ENCODE data around the gene TRPC4AP.

TRPC4AP gene

DNA sequence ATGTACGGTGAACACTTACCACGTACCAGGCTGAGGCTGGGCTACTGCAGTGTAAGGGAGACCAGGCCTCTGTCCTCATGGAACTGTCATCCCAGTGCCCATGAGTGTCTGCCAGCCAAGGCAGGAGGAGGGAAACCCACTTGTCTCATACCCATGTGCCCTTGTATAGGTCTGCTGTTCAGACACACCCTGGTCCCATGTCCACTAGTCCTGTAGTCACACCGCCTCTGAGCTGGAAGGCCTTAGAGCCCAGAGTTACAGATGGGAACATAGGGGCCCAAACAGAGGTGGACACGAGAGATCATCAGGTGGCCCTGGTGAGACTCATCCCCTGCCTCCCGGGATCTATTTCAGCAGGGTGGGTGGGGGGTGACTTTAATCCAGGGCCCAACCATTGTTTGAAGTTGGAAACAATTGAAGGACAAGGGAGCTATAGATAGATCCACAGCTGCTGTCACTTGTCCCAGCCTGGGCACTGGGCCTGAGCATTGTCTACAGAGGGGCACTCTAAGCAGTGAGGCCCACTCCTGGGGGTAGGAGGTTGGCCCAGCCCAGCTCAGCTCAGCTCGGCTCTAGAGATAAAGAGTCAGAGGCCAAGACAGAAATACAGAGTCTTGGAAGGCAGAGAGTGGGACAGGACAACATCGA lies 122.3 kb downstream of the TRPC4AP start:
- DNase-seq (ENCODE audit: low read depth) = no peak

DNA sequence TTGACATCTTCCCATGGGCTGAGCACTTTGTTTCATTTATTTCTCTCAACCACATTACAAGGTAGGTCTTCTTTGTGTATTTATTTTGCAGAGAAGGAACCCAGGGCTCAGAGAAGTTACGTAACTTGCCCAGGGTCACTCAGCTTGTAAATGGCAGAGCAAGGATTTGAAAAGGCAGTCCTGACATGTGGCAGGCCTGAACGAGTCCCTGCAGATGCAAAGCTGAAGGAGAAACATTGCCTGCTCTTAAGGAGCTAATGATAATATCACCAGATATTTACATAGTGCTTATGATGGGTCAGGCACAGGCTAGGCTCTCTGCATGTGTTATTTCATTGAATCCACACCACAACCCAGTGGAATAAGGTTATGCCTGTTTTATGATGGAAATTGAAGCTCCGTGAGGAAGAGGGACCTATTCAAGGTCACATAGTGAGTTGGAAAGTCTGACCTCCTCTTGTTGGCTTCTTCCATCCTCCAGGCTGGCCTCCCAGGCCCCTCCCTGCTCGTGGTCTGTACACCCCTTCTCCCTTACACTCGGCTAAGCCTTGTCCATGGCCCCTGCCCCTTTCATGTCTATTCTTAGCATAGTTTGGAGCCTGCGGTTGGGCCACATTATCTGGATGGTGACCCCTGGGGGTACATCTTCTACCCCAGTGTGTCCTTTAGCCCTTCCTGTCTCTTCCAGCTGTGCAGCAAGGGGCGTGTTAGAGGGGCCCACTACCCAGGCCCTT lies 124.4 kb downstream of the TRPC4AP start:
- DNase-seq (ENCODE audit: low read depth) = no peak

DNA sequence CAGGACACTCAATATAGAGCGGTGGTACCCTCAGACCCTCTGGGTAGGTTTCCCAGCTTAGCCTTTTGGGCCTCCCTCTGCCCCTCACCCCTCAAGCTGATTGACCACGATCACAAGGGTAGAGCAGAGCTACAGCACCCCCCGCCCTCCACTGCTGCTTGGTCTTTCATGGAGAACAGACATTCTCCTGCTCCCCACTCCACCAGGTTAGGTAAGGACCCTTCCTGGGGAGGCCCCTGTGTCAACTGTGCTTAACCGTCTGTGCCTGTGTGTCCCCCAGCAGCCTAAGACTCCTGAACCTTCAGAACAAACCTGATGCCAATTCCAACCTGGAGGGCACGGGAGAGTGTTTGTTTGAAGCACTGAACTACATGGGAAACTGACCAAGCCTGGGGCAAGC lies 125.2 kb downstream of the TRPC4AP start:
- DNase-seq (ENCODE audit: low read depth) = no peak

DNA sequence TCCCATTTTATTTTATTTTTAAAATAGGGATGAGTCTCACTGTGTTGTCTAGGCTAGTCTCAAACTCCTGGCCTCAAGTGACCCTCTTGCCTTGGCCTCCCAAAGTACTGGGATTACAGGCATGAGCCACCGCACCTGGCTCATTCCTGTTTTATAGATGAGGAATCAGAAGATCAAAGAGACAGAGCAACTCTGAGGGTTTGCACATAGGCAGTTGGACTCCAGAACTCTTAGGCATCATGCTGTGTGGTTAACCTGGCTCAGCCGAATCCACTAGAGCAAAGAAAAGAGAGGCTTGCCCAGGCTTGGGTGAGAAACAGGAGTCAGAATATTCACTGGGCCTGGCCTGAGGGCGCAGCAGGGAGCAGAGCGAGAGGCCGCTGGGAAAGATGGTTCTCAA lies 127.6 kb downstream of the TRPC4AP start:
- no peak for DNase-seq (ENCODE audit: low read depth)

DNA sequence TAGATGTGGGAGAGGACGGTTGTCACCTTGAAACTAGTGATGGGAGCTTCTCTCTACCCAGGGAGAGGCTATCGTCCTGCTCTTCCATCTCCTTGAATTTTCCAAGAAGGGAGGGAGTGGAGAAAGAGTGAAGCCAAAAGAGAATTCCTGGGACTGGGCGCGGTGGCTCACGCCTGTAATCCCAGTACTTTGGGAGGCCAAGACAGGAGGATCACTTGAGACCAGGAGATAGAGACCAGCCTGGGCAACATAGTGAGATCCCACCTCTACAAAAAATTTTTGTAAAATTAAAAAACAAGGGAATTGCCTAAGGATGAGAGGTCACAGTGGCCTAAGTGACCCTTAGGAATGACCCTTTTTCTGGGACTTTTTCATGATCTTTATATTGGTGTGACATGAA lies 128.1 kb downstream of the TRPC4AP start:
- no peak for DNase-seq (ENCODE audit: low read depth)

DNA sequence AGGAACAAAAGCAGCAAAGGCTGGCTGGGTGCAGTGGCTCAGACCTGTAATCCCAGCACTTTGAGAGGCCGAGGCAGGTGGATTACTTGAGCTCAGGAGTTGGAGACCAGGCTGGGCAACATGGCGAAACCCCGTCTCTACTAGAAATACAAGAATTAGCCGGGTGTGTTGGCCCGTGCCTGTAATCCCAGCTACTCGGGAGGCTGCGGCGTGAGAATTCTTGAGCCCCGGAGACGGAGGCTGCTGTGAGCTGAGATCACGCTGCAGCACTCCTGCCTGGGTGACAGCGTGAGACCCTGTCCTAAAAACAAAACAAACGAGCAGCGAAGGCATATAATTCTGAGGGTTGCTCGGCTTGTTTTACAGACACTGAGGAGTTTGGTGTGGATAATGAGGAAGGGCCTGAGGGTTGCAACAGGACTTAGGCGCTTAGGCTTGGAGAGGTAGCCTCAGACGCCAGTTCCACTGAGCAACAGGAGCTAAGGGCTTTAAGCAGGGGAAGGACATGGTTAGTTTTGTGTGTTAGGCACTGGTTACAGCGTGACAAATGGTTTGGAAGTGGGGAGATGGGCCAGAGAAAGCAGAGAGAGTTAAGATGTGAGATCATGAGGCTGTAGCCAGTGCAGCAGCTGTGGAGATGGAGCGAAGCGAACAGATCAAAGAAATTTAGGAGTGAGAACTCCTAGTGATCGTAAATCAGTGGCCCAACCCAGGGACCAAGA lies 135.7 kb downstream of the TRPC4AP start:
- DNase-seq (ENCODE audit: low read depth) = no peak

DNA sequence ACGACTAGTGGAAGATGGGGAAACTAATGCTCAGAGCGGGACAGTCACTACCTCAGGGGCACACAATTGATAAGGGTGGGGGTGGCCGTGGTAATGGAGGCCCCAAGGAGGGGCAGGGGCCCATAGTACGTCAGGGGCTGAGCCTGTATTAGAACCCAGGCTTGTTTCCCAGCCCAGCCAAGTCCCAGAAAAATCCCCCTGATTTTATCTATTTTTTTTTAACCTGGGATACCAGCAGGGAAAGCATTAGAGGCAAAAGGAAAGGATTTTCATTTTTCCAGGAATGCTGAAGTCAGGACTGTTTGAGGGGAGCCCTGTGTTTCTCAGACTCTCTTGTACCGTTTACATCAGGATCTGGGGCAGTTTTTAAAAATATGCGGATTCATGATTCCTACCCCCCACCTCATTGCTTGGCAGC lies 136.6 kb downstream of the TRPC4AP start:
- no peak for DNase-seq (ENCODE audit: low read depth)

DNA sequence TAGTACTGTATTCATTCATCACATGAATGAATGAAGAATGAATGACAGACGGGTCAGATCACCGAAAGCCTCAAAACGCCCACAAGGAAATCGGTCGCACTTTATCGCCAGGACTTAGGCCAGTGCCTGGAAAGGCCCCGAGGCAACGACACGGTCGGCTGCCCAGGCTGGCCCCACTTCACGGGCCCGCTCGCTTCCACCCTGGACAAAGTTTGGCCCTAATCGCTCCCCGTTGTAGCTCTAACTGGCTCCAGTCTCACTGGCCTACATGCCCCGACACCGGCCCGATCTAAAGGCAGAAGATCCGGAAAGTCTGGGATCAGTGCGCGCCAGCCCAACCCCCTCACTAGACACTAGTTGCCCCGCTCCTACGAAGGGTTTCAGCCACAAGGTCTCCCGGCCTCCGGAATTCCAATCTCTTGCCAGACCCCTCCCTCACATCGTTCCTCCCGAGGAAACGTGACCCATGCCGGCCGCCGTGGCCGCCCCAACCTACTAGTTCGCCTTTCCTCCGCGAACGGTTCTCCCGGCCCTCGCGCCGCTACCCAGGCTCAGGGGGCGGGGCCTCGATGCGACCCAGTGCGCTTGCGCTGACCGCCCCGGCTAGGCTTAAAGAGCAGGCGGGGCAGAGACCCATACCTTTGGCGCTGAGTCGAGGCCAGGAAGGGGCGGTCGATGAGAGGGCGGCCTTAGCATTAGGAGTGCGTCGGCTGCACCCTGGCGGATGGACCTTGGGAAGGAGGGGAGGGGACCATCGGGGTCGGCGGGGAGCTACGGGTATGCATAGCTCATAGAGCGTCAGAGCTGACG lies 137.2 kb downstream of the TRPC4AP start, which contains the start of the genes GSS and MYH7B:
GSS (minus strand) TSS at position 576 of the 810 bp plus-strand sequence. CDS start 3,954 bp downstream, outside the sequence.
MYH7B (plus strand) TSS at position 638 of the 810 bp plus-strand sequence. CDS start 22,138 bp downstream, outside the sequence.
- peak; percentile 99 for DNase-seq (ENCODE audit: low read depth)

DNA sequence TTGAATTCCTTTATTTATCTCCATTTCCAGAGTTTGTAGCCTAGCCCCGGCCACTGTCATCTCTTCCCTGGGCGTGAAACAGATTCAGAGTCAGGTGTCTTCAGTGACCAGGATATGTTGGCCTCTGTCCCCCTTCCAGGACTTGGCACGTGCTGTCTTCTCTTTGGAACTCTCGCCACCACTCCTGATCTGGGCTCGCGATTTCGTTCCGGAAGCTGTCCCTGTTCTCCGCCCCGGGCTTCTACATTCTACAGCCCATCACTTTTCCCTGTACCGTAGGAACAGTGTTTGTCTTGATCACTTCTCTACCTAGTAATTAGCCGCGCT lies 137.7 kb downstream of the TRPC4AP start:
- DNase-seq (ENCODE audit: low read depth) = peak; percentile 78

DNA sequence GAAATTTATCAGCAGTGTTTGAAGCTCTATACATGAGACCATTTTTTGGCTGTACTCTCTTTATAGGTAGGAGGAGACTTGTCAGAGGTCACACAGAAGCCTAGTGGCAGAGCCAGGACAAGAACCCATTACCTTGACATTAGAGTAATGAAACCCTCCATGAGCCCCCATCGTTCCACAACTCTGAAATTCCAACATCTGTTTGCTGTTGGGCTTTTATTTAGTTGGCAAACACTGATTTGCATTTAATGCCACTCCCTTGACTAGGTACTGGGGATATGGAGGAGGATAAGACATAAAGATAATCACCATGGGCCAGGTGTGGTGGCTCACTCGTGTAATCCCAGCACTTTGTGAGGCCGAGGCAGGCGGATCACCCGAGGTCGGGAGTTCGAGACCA lies 138.6 kb downstream of the TRPC4AP start:
- no peak for DNase-seq (ENCODE audit: low read depth)

DNA sequence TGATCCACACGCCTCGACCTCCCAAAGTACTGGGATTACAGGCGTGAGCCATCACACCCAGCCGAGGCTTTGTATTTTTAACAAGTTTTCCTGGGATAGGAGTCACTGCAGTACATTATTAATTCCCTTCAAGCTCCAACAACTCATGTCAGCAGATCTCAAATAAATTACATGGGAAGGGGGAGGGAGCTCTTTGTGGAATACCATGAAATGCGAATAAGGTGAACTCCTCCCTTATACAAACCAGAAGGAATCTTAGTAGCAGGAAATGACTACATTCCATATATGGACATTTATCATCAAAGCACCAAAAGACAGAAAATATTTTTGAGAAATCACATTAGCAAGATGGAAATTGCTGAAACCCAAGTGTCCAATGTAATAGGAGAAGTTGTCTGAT lies 139.9 kb downstream of the TRPC4AP start:
- DNase-seq (ENCODE audit: low read depth) = peak; percentile 34
